ENCODE results near the gene RTL10. TPM values are rescaled to one million over a fixed set of nuclear protein-coding genes. Genes with fewer than 3 reads are reported as not detected.

Gene RTL10
- total and polyA plus RNA-seq, 9 donors, result 7.1 to 54.3 (median 15.3) TPM

GRCh38 chr22:19867617-19868016, 12.9 kb upstream of the RTL10 start:
- intact Hi-C loops (cut with DNase I), result no loop called here
- H3K27me3 ChIP-seq, result no peaks in the 10 kb centered on the region
- WGBS, 3 donors, result 67 to 76% (median 75%) methylated on average over 7 of the region's 7 CpGs
- DNase-seq, result peak in 1 of 5 donors; percentile 3
- no peaks in the 10 kb centered on the region for H3K4me1 ChIP-seq (ENCODE audit: insufficient read depth)
- H3K36me3 ChIP-seq, result no peaks in the 10 kb centered on the region
- no peak overlapping the region for H3K4me3 ChIP-seq
- no peaks in the 10 kb centered on the region for H3K9me3 ChIP-seq
- no peak for TF ChIP-seq CTCF (IDR thresholded peaks at IDR 0.05)
- no peak for TF ChIP-seq POLR2A (IDR thresholded peaks at IDR 0.05)
- TF ChIP-seq EP300 (IDR thresholded peaks at IDR 0.05), result no peak
- H3K27ac ChIP-seq, result no peak overlapping the region

- H3K27me3 ChIP-seq, result no peaks in the 10 kb centered on the region
- H3K36me3 ChIP-seq, result no peaks in the 10 kb centered on the region
- intact Hi-C loops (cut with DNase I), result no loop called here
- DNase-seq, result no peak
- 90 to 91% (median 91%) methylated on average over 3 of the region's 3 CpGs for WGBS, 3 donors
- no peak overlapping the region for H3K27ac ChIP-seq
- TF ChIP-seq CTCF (IDR thresholded peaks at IDR 0.05), result no peak
- TF ChIP-seq EP300 (IDR thresholded peaks at IDR 0.05), result no peak
- no peak for TF ChIP-seq POLR2A (IDR thresholded peaks at IDR 0.05)
- H3K9me3 ChIP-seq, result no peaks in the 10 kb centered on the region
- no peaks in the 10 kb centered on the region for H3K4me1 ChIP-seq (ENCODE audit: insufficient read depth)
- no peak overlapping the region for H3K4me3 ChIP-seq
These were observed 12.0 kb upstream of the RTL10 start for GRCh38 chr22:19866665-19867009.

- 67 to 76% (median 74%) methylated on average over 12 of the region's 12 CpGs for WGBS, 3 donors
- H3K4me1 ChIP-seq (ENCODE audit: insufficient read depth), result no peaks in the 10 kb centered on the region
- no peaks in the 10 kb centered on the region for H3K27me3 ChIP-seq
- no peak overlapping the region for H3K4me3 ChIP-seq
- H3K27ac ChIP-seq, result no peak overlapping the region
- H3K36me3 ChIP-seq, result no peaks in the 10 kb centered on the region
- TF ChIP-seq POLR2A (IDR thresholded peaks at IDR 0.05), result no peak
- no peak for TF ChIP-seq EP300 (IDR thresholded peaks at IDR 0.05)
- no peak for TF ChIP-seq CTCF (IDR thresholded peaks at IDR 0.05)
- H3K9me3 ChIP-seq, result no peaks in the 10 kb centered on the region
- no peak for DNase-seq
- intact Hi-C loops (cut with DNase I), result no loop called here
These were observed 10.6 kb upstream of the RTL10 start for GRCh38 chr22:19865141-19865829.

- WGBS, 3 donors, result 94 to 97% (median 95%) methylated on average over 5 of the region's 5 CpGs
- Histone ChIP-seq H3K9me3 (no peaks in the 10 kb centered on the region), H3K4me1 (ENCODE audit: insufficient read depth) (no peaks in the 10 kb centered on the region), H3K36me3 (no peaks in the 10 kb centered on the region), H3K4me3 (no peak overlapping the region), H3K27ac (no peak overlapping the region), H3K27me3 (no peaks in the 10 kb centered on the region)
- no peak for DNase-seq
- no peak for TF ChIP-seq POLR2A (IDR thresholded peaks at IDR 0.05)
- no peak for TF ChIP-seq CTCF (IDR thresholded peaks at IDR 0.05)
- no peak for TF ChIP-seq EP300 (IDR thresholded peaks at IDR 0.05)
- intact Hi-C loops (cut with DNase I), result no loop called here
These were observed 9.9 kb upstream of the RTL10 start for GRCh38 chr22:19864538-19865106.

Data from ovary (tissue), 9 donors.